Endothelial cell of umbilical vein (primary cell): ENCODE measurements around the gene PKD2. TPM values are rescaled to one million over a fixed set of nuclear protein-coding genes. Genes with fewer than 3 reads are reported as not detected.
"Not testable (repeated sequence)": the region's sequence is repeated elsewhere in the genome, so short reads cannot be mapped to it uniquely, and the experiment has no call there.

Source experiments
- BruUV-seq: library from RNA; stranded (reverse); fragments of 400-500 nt; replicated peaks from 2 replicates; lab custom pipeline; 2021; lab: Mats Ljungman, UMichigan
- CTCF ChIA-PET: fragments of 300-600, 350-600 bp; sonication (Branson Sonifier 250); formaldehyde crosslinking; loops from one replicate; lab custom pipeline; 2021; ENCODE audit warnings: antibody characterized with exemption, inconsistent platforms; lab: Charles Lee
- POLR2A ChIA-PET: fragments of 300-600, 350-600 bp; sonication (Branson Sonifier 250); formaldehyde crosslinking; loops from one replicate; lab custom pipeline; 2021; ENCODE audit warnings: antibody characterized with exemption, inconsistent platforms; lab: Charles Lee
- DNase-seq: peaks from one replicate; pipeline ENCODE4 v3.0.0-alpha.2; 2011; ENCODE audit warnings: low read depth, low spot score
- FAIRE-seq: peaks from 2 replicates; lab custom pipeline; 2011; peaks lifted over from hg19 to GRCh38; lab: Jason Lieb, UNC
- H2AFZ ChIP-seq: 2 replicates; pipeline ENCODE4 v1.6.0; 2012; ENCODE audit warnings: low read depth, low read length, control low read depth, inconsistent platforms
- H3K27ac ChIP-seq: 2 replicates; pipeline ENCODE4 v1.5.1; 2011; ENCODE audit warnings: low read depth, mild to moderate bottlenecking, control low read depth, low read length, moderate library complexity; ENCODE audit not compliant: insufficient read depth
- H3K27me3 ChIP-seq, 2 experiments: 2 replicates each; pipeline versions ENCODE4 v1.6.0 to v1.6.1; 2011; ENCODE audit warnings: low read length in 2 of 2, mixed read lengths in 1 of 2; ENCODE audit not compliant: control insufficient read depth in 2 of 2, insufficient read depth in 2 of 2
- H3K36me3 ChIP-seq, 2 experiments: 2 replicates in 1 of 2; 3 replicates in 1 of 2; pipeline ENCODE4 v1.5.1; 2011; ENCODE audit warnings: low read length in 2 of 2, mild to moderate bottlenecking in 1 of 2, moderate library complexity in 1 of 2; ENCODE audit not compliant: control insufficient read depth in 2 of 2, insufficient read depth in 2 of 2; ENCODE audit errors: extremely low read depth in 1 of 2
- H3K4me1 ChIP-seq: 3 replicates; pipeline ENCODE4 v1.5.1; 2011; ENCODE audit warnings: mild to moderate bottlenecking, low read length; ENCODE audit not compliant: control insufficient read depth, insufficient read depth; ENCODE audit errors: extremely low read depth
- H3K4me2 ChIP-seq: 2 replicates; pipeline ENCODE4 v1.6.1; 2011; ENCODE audit warnings: low read length, control low read depth, mixed read lengths; ENCODE audit not compliant: insufficient read depth
- H3K4me3 ChIP-seq, 3 experiments: fragments of 200-600 bp in 1 of 3; sonication (generic), shearing (Covaris generic) in 1 of 3; replicated peaks in 1 of 3; 2 replicates each; pipeline ENCODE4 v1.5.1; 2011 to 2016; ENCODE audit warnings: control low read depth in 3 of 3, low read length in 3 of 3, mild to moderate bottlenecking in 2 of 3, inconsistent platforms in 1 of 3, low read depth in 1 of 3, moderate library complexity in 1 of 3; ENCODE audit not compliant: insufficient read depth in 1 of 3
- H3K79me2 ChIP-seq: 2 replicates; pipeline ENCODE4 v1.6.0; 2012; ENCODE audit warnings: low read length, inconsistent platforms; ENCODE audit not compliant: control insufficient read depth, insufficient read depth
- H3K9ac ChIP-seq: replicated peaks from 2 replicates; pipeline ENCODE3; 2011; ENCODE audit warnings: low read length, control low read depth; ENCODE audit not compliant: insufficient read depth; ENCODE audit errors: extremely low read depth
- H3K9me1 ChIP-seq: replicated peaks from 3 replicates; pipeline ENCODE4 v1.6.0; 2011; ENCODE audit warnings: mild to moderate bottlenecking, low read length; ENCODE audit not compliant: control insufficient read depth, insufficient read depth; ENCODE audit errors: extremely low read depth
- H3K9me3 ChIP-seq: replicated peaks from 2 replicates; pipeline ENCODE4 v1.5.1; 2012; ENCODE audit warnings: low read length, inconsistent platforms; ENCODE audit not compliant: control insufficient read depth, insufficient read depth
- H4K20me1 ChIP-seq: replicated peaks from 2 replicates; pipeline ENCODE3; 2011; ENCODE audit warnings: mild to moderate bottlenecking, low read length; ENCODE audit not compliant: control insufficient read depth, insufficient read depth; ENCODE audit errors: extremely low read depth
- EZH2 ChIP-seq: IDR thresholded peaks from 2 replicates; pipeline ENCODE4 v1.6.1; 2012; ENCODE audit warnings: borderline replicate concordance, low read depth, mild to moderate bottlenecking, moderate library complexity, low read length, inconsistent platforms; ENCODE audit not compliant: severe bottlenecking
- FOS ChIP-seq: IDR thresholded peaks from 2 replicates; pipeline ENCODE4 v1.6.1; 2011; ENCODE audit warnings: mild to moderate bottlenecking, low read length, moderate library complexity, borderline replicate concordance; ENCODE audit not compliant: insufficient read depth
- GATA2 ChIP-seq: IDR thresholded peaks from 2 replicates; pipeline ENCODE4 v1.7.0; 2011; ENCODE audit warnings: low read depth, mild to moderate bottlenecking, moderate library complexity, mixed read lengths, low read length; ENCODE audit not compliant: insufficient read length, insufficient read depth
- JUN ChIP-seq: IDR thresholded peaks from 2 replicates; pipeline ENCODE4 v1.6.1; 2011; ENCODE audit warnings: borderline replicate concordance, low read depth; ENCODE audit not compliant: insufficient read length, insufficient read depth
- MYC ChIP-seq: IDR thresholded peaks from one replicate; pipeline ENCODE4 v1.6.1; 2011; ENCODE audit warnings: mild to moderate bottlenecking, low read depth, low read length
- POLR2A ChIP-seq: IDR thresholded peaks from 2 replicates; pipeline ENCODE4 v1.6.1; 2012; ENCODE audit warnings: low read depth, mild to moderate bottlenecking, control low read depth, low read length
- POLR2AphosphoS5 ChIP-seq: IDR thresholded peaks from 2 replicates; pipeline ENCODE4 v1.6.1; 2012; ENCODE audit warnings: low read depth, mild to moderate bottlenecking, control low read depth, low read length, moderate library complexity; ENCODE audit not compliant: insufficient read depth
- dilution Hi-C: fragments of 300-500 bp; cut with MboI; formaldehyde crosslinking; loops from one replicate; pipeline ENCODE4 v1.15.0; 2019; ENCODE audit warnings: low sequenced_read_pairs; ENCODE audit not compliant: extremely low pct_ligation_motif_present
- intact Hi-C: fragments of 100-400 bp; cut with micrococcal nuclease; formaldehyde crosslinking; loops from one replicate; pipeline ENCODE4 v1.10.0; 2022
- polyA plus RNA-seq, 4 experiments: library from polyadenylated mRNA; depleted of rRNA in 3 of 4; stranded (reverse) in 3 of 4; unstranded in 1 of 4; fragments of >200 nt; gene quantifications; 2 replicates each; pipeline versions ENCODE4 v1.2.1 to v1.2.3, GENCODE V29; 2011 to 2012; ENCODE audit warnings: missing spikeins in 1 of 4
- total RNA-seq: library from RNA; stranded (reverse); gene quantifications from 2 replicates; pipeline ENCODE4 v1.2.3, GENCODE V29; 2021
- TF ChIP-seq, protein P1 (sequence below), 2 donors: IDR thresholded peaks; 1 replicate in 1 of 2; 2 replicates in 1 of 2; pipeline ENCODE4 v1.5.1; 2011; ENCODE audit warnings: low read length in 2 of 2, mild to moderate bottlenecking in 2 of 2, moderate library complexity in 2 of 2, control low read depth in 1 of 2, inconsistent platforms in 1 of 2, low read depth in 1 of 2; ENCODE audit not compliant: insufficient read depth in 1 of 2; ENCODE audit errors: extremely low read depth in 1 of 2
- TF ChIP-seq, protein P2 (sequence below): IDR thresholded peaks from 2 replicates; pipeline ENCODE4 v1.6.1; 2011; ENCODE audit not compliant: insufficient read depth, insufficient read length

PKD2 gene
- total and polyA plus RNA-seq, 2 donors (not counting 3 experiments of a cell fraction or from before 2014, with no cell fraction given) = 23.1 to 27.0 TPM

DNA sequence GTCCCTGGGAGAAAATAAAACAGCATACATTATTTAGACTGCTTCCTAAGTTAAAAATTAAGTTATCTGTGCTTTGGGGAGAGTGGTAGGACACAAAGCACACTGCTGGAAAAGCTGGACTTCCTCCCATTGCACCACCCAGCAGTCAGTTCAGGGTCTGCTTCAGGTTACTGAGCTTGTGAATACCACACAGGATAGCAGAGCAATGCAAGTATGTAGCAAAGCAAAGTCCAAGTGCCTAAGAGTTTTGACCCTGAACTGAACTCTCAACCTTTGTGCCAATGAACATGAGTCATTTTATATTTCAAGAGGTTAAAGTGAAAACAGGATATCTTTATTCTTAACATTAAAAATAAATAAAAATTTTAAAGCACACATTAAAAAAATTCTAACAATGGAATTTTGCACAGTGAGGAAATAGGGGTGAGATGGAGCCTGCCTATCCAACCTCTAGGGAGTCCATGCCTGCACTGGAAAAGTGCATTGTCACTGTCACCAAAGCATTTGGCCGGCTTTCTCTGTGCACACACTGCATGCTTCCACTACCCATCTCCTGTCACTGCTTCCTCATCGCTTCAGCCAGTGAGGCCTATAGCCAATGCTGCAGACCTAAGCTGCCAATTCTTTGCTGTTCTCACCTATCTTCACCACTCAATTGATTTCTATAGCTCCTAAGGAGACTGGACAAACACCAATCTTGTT is 100.1 kb downstream of the PKD2 start:
- DNase-seq (peak; percentile 71), FAIRE-seq (no peak)
- Histone ChIP-seq H3K9me1 (no peaks in the 10 kb centered on the region), H2AFZ (peak overlapping the region; percentile 46), H3K27me3 (no peaks in the 10 kb centered on the region), H3K79me2 (no peaks in the 10 kb centered on the region), H3K27ac (peak overlapping the region; percentile 93), H3K36me3 (no peaks in the 10 kb centered on the region), H4K20me1 (no peaks in the 10 kb centered on the region), H3K4me3 (no peak overlapping the region), H3K9ac (no peak overlapping the region), H3K9me3 (no peaks in the 10 kb centered on the region), H3K4me2 (peak overlapping the region; percentile 55), H3K4me1 (peaks cover 37% of the 10 kb centered on the region)
- intact Hi-C loops = loop anchor here (2.0 to 10.0 kb wide), 7 partner anchors 31 to 487 kb away; partner anchors contain the start of genes HERC3, HERC5, PKD2 and PPM1K
- ChIA-PET POLR2A (no interaction called here), CTCF (interaction anchor here (1.0 to 1.9 kb wide), 3 partner anchors 10 to 74 kb away, joined by 3 to 4 read pairs (median 3); no protein-coding TSS in a partner anchor)
- no TSS peak for BruUV-seq
- TF ChIP-seq MYC (no peak), POLR2AphosphoS5 (no peak), POLR2A (no peak), FOS (no peak), JUN (no peak), GATA2 (no peak), EZH2 (no peak)
- TF ChIP-seq, protein P1, sequence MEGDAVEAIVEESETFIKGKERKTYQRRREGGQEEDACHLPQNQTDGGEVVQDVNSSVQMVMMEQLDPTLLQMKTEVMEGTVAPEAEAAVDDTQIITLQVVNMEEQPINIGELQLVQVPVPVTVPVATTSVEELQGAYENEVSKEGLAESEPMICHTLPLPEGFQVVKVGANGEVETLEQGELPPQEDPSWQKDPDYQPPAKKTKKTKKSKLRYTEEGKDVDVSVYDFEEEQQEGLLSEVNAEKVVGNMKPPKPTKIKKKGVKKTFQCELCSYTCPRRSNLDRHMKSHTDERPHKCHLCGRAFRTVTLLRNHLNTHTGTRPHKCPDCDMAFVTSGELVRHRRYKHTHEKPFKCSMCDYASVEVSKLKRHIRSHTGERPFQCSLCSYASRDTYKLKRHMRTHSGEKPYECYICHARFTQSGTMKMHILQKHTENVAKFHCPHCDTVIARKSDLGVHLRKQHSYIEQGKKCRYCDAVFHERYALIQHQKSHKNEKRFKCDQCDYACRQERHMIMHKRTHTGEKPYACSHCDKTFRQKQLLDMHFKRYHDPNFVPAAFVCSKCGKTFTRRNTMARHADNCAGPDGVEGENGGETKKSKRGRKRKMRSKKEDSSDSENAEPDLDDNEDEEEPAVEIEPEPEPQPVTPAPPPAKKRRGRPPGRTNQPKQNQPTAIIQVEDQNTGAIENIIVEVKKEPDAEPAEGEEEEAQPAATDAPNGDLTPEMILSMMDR (IDR thresholded peaks at IDR 0.05; ENCODE audit: extremely low read depth in 1 of 2, insufficient read depth in 1 of 2, low read depth in 1 of 2, low read length in 2 of 2) = no peak
- TF ChIP-seq, protein P2, sequence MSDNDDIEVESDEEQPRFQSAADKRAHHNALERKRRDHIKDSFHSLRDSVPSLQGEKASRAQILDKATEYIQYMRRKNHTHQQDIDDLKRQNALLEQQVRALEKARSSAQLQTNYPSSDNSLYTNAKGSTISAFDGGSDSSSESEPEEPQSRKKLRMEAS = no peak
- dilution Hi-C loops = no loop called here

DNA sequence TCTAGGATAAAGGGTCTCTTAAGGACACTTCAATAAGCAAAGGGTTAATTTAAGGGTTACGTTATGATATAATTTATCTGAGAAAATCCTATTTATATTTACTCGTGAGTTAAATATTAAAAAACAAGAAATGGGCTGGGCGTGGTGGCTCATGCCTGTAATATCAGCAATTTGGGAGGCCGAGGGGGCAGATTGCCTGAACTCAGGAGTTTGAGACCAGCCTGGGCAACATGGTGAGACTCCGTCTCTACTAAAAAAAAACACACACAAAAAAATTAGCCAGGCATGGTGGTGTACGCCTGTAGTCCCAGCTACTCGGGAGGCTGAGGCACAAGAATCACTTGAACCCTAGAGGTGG is 100.7 kb downstream of the PKD2 start:
- H3K79me2 ChIP-seq, H3K9ac ChIP-seq, DNase-seq, dilution Hi-C loops, H4K20me1 ChIP-seq, H3K9me3 ChIP-seq, H2AFZ ChIP-seq, FAIRE-seq, POLR2A ChIA-PET, H3K36me3 ChIP-seq, H3K4me3 ChIP-seq, H3K4me2 ChIP-seq, H3K27me3 ChIP-seq, H3K9me1 ChIP-seq, BruUV-seq: not testable (repeated sequence)
- intact Hi-C loops = loop anchor here (5.0 to 10.0 kb wide), 5 partner anchors 36 to 487 kb away; partner anchors contain the start of genes HERC3, HERC5, PKD2 and PPM1K
- peak overlapping the region; percentile 93 for H3K27ac ChIP-seq
- peaks cover 37% of the 10 kb centered on the region for H3K4me1 ChIP-seq
- CTCF ChIA-PET = interaction anchor here (1.0 to 1.9 kb wide), 3 partner anchors 10 to 75 kb away, joined by 3 to 4 read pairs (median 3); no protein-coding TSS in a partner anchor
